ENCODE data around the gene POR.
"Not testable (repeated sequence)": the region's sequence is repeated elsewhere in the genome, so short reads cannot be mapped to it uniquely, and the experiment has no call there.

POR gene

GRCh38 chr7:76029682-76030081 lies 114.7 kb downstream of the POR start:
- DNase-seq (ENCODE audit: low read depth): not testable (repeated sequence)

- no peak for DNase-seq (ENCODE audit: low read depth)
These were observed 117.0 kb downstream of the POR start for GRCh38 chr7:76031964-76032363.

All from activated T-helper 9 cell treated with anti-CD3 and anti-CD28 coated beads, Interleukin-2, amount 50 U/mL, for 16 hours (primary cell).